Liver (tissue), 3 donors: ENCODE results near the gene CDC6.

Experiments used
- CTCF ChIP-seq: fragments of 150-350 bp; IDR thresholded peaks from 2 replicates; pipeline ENCODE4 v1.5.1; 2017; ENCODE audit warnings: improper control_type of control experiment, low read depth, low read length; ENCODE audit not compliant: missing input control
- EGR1 ChIP-seq, 2 donors: IDR thresholded peaks; 2 replicates each; pipeline ENCODE4 v1.6.1; 2016 to 2018; ENCODE audit warnings: antibody characterized with exemption in 2 of 2, low read depth in 2 of 2
- JUND ChIP-seq, 2 donors: IDR thresholded peaks; 2 replicates each; pipeline ENCODE4 v1.6.1; 2016; ENCODE audit warnings: antibody characterized with exemption in 2 of 2
- MAX ChIP-seq: IDR thresholded peaks from 2 replicates; pipeline ENCODE4 v1.6.1; 2016; ENCODE audit warnings: antibody characterized with exemption
- YY1 ChIP-seq: IDR thresholded peaks from 2 replicates; pipeline ENCODE4 v1.6.1; 2016; ENCODE audit warnings: antibody characterized with exemption, mild to moderate bottlenecking
- ZBTB33 ChIP-seq: IDR thresholded peaks from 2 replicates; pipeline ENCODE4 v1.6.1; 2016; ENCODE audit warnings: antibody characterized with exemption
- donor health status: healthy.
- donor health status: healthy.

- TF ChIP-seq CTCF: no peak
- TF ChIP-seq ZBTB33: no peak
- TF ChIP-seq EGR1 (IDR thresholded peaks at IDR 0.05; ENCODE audit: low read depth in 2 of 2): no peak
- no peak for TF ChIP-seq JUND (IDR thresholded peaks at IDR 0.05)
- no peak for TF ChIP-seq YY1
- no peak for TF ChIP-seq MAX
Measured at GRCh38 chr17:40291281-40291664, 3.6 kb downstream of the CDC6 start.
